ENCODE results near the gene MTX3. TPM values are rescaled to one million over a fixed set of nuclear protein-coding genes. Genes with fewer than 3 reads are reported as not detected.

Gene MTX3
- polyA plus RNA-seq, 1 of the 3 experiments (the other 2 are of a cell fraction) = 6.8 TPM

- 57% methylated on average over 2 of the region's 3 CpGs for WGBS (ENCODE audit: low lambda C conversion rate)
- no peak overlapping the region for H2AFZ ChIP-seq (ENCODE audit: low read depth)
- no peaks in the 10 kb centered on the region for H3K4me1 ChIP-seq (ENCODE audit: control insufficient read depth in 1 of 2, insufficient read depth in 2 of 2, low read depth in 1 of 2, low read length in 1 of 2)
- POLR2A ChIA-PET = no interaction called here
- no peaks in the 10 kb centered on the region for H3K9me2 ChIP-seq
- DNase-seq = no peak
- H3K36me3 ChIP-seq (replicated peaks in 1 of 2; ENCODE audit: control insufficient read depth in 1 of 2, insufficient read depth in 2 of 2, low read length in 1 of 2) = no peaks in the 10 kb centered on the region
- no peak for TF ChIP-seq ELF1 (IDR thresholded peaks at IDR 0.05)
- TF ChIP-seq NRF1 (IDR thresholded peaks at IDR 0.05; ENCODE audit: low read depth, low read length) = no peak
- TF ChIP-seq JUND (IDR thresholded peaks at IDR 0.05) = no peak
- no peak for TF ChIP-seq GABPA (IDR thresholded peaks at IDR 0.05; ENCODE audit: low read depth)
- no peak for TF ChIP-seq EZH2phosphoT487 (IDR thresholded peaks at IDR 0.05; ENCODE audit: borderline replicate concordance, low read depth)
- TF ChIP-seq GATA2 (CRISPR knock-in tag; IDR thresholded peaks at IDR 0.05) = no peak
- TF ChIP-seq POLR2AphosphoS5 (IDR thresholded peaks at IDR 0.05; ENCODE audit: low read depth, low read length) = no peak
- H3K27me3 ChIP-seq (ENCODE audit: insufficient read depth) = no peaks in the 10 kb centered on the region
- no peak overlapping the region for H3K9ac ChIP-seq
- CTCF ChIA-PET = interaction anchor here (0.7 to 1.2 kb wide), 3 partner anchors 13 to 136 kb away, joined by 3 read pairs; no protein-coding TSS in a partner anchor
- H3K27ac ChIP-seq (ENCODE audit: low read depth in 2 of 2, low read length in 1 of 2) = no peak overlapping the region
- no peaks in the 10 kb centered on the region for H3K9me3 ChIP-seq
- H3K79me2 ChIP-seq (ENCODE audit: insufficient read depth) = no peaks in the 10 kb centered on the region
- no peak overlapping the region for H3K4me3 ChIP-seq (ENCODE audit: low read depth in 2 of 2, low read length in 1 of 2)
- peaks cover 5% of the 10 kb centered on the region for H3F3A ChIP-seq (replicated peaks; ENCODE audit: insufficient read depth)
- H4K20me1 ChIP-seq (ENCODE audit: insufficient read depth) = no peaks in the 10 kb centered on the region
- no peak overlapping the region for H3K4me2 ChIP-seq
These were observed 43.5 kb downstream of the MTX3 start for GRCh38 chr5:79947567-79947966.

DNA sequence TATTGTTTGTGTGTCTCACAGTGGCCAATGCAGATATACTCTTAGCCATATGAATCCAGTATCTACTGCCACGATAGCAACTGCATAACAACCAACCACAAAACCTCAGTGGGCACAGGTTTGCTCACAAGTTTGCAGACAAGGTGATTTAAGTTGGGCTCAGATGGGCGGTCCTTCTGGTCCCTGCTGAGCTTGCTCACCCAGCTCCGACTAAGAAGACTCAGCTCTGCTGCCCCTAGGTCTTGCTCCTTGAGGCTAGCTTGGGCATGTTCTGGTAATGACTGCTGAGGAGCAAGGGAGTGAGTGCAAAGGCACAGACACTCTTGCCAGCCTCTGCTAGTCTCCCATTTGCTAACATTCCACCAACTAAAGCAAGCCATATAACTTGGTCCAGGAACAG, 52.6 kb downstream of the MTX3 start:
- WGBS (ENCODE audit: low lambda C conversion rate) = 72% methylated on average over 3 of the region's 3 CpGs
- TF ChIP-seq YY1 (IDR thresholded peaks at IDR 0.05; ENCODE audit: low read depth) = no peak
- TF ChIP-seq, protein P1, sequence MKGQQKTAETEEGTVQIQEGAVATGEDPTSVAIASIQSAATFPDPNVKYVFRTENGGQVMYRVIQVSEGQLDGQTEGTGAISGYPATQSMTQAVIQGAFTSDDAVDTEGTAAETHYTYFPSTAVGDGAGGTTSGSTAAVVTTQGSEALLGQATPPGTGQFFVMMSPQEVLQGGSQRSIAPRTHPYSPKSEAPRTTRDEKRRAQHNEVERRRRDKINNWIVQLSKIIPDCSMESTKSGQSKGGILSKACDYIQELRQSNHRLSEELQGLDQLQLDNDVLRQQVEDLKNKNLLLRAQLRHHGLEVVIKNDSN (IDR thresholded peaks at IDR 0.05; ENCODE audit: borderline replicate concordance, low read depth) = no peak
- no peak for TF ChIP-seq SMC3 (IDR thresholded peaks at IDR 0.05; ENCODE audit: low read depth, low read length)
- no peak for TF ChIP-seq GATA2 (CRISPR knock-in tag; IDR thresholded peaks at IDR 0.05)
- TF ChIP-seq MAX (IDR thresholded peaks at IDR 0.05; ENCODE audit: low read depth) = no peak
- TF ChIP-seq TEAD4 (IDR thresholded peaks at IDR 0.05; ENCODE audit: borderline replicate concordance, insufficient read depth) = no peak
- no peak for TF ChIP-seq MXI1 (IDR thresholded peaks at IDR 0.05; ENCODE audit: low read depth, low read length)
- no peak for TF ChIP-seq RXRA (IDR thresholded peaks at IDR 0.05; ENCODE audit: borderline replicate concordance, low read depth)
- TF ChIP-seq, protein P2, sequence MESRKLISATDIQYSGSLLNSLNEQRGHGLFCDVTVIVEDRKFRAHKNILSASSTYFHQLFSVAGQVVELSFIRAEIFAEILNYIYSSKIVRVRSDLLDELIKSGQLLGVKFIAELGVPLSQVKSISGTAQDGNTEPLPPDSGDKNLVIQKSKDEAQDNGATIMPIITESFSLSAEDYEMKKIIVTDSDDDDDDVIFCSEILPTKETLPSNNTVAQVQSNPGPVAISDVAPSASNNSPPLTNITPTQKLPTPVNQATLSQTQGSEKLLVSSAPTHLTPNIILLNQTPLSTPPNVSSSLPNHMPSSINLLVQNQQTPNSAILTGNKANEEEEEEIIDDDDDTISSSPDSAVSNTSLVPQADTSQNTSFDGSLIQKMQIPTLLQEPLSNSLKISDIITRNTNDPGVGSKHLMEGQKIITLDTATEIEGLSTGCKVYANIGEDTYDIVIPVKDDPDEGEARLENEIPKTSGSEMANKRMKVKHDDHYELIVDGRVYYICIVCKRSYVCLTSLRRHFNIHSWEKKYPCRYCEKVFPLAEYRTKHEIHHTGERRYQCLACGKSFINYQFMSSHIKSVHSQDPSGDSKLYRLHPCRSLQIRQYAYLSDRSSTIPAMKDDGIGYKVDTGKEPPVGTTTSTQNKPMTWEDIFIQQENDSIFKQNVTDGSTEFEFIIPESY (IDR thresholded peaks at IDR 0.05; ENCODE audit: borderline replicate concordance, low read depth) = no peak
- TF ChIP-seq NRF1 (IDR thresholded peaks at IDR 0.05; ENCODE audit: low read depth, low read length) = no peak
- TF ChIP-seq PBX3 (IDR thresholded peaks at IDR 0.05) = no peak
- TF ChIP-seq USF2 (IDR thresholded peaks at IDR 0.05; ENCODE audit: borderline replicate concordance, low read depth, low read length) = no peak
- no peak for TF ChIP-seq MEF2A (IDR thresholded peaks at IDR 0.05; ENCODE audit: borderline replicate concordance, low read depth)
- no peak for TF ChIP-seq POLR2AphosphoS5 (IDR thresholded peaks at IDR 0.05; ENCODE audit: low read depth, low read length)
- no peak for TF ChIP-seq FOSL2 (IDR thresholded peaks at IDR 0.05; ENCODE audit: borderline replicate concordance, low read depth)
- no peak for TF ChIP-seq EZH2phosphoT487 (IDR thresholded peaks at IDR 0.05; ENCODE audit: borderline replicate concordance, low read depth)
- TF ChIP-seq NFIC (IDR thresholded peaks at IDR 0.05; ENCODE audit: borderline replicate concordance) = no peak
- TF ChIP-seq RAD21 (IDR thresholded peaks at IDR 0.05; ENCODE audit: low read length) = no peak
- no peak for TF ChIP-seq FOXJ3 (CRISPR knock-in tag; IDR thresholded peaks at IDR 0.05)
- H3K79me2 ChIP-seq (ENCODE audit: insufficient read depth) = no peaks in the 10 kb centered on the region
- H3K36me3 ChIP-seq (replicated peaks in 1 of 2; ENCODE audit: control insufficient read depth in 1 of 2, insufficient read depth in 2 of 2, low read length in 1 of 2) = no peaks in the 10 kb centered on the region
- no peak overlapping the region for H2AFZ ChIP-seq (ENCODE audit: low read depth)
- H3K9ac ChIP-seq = no peak overlapping the region
- POLR2A ChIA-PET = no interaction called here
- no peaks in the 10 kb centered on the region for H3K9me3 ChIP-seq
- H3K9me2 ChIP-seq = no peaks in the 10 kb centered on the region
- DNase-seq = no peak
- no peaks in the 10 kb centered on the region for H3F3A ChIP-seq (replicated peaks; ENCODE audit: insufficient read depth)
- H4K20me1 ChIP-seq (ENCODE audit: insufficient read depth) = no peaks in the 10 kb centered on the region
- no peak overlapping the region for H3K4me2 ChIP-seq
- H3K4me1 ChIP-seq (ENCODE audit: control insufficient read depth in 1 of 2, insufficient read depth in 2 of 2, low read depth in 1 of 2, low read length in 1 of 2) = no peaks in the 10 kb centered on the region
- H3K27ac ChIP-seq (ENCODE audit: low read depth in 2 of 2, low read length in 1 of 2) = no peak overlapping the region
- CTCF ChIA-PET = no interaction called here
- no peaks in the 10 kb centered on the region for H3K27me3 ChIP-seq (ENCODE audit: insufficient read depth)
- H3K4me3 ChIP-seq (ENCODE audit: low read depth in 2 of 2, low read length in 1 of 2) = no peak overlapping the region

All from SK-N-SH (cell line).